ENCODE results near the gene TMEM98.
A peak's percentile ranks its signal among the peaks of the same experiment; 100 is the strongest.

The TMEM98 gene

GRCh38 chr17:32931686-32932085 is 3.7 kb downstream of the TMEM98 start:
- intact Hi-C loops (cut with DNase I; ENCODE audit: low total_unique reads), result no loop called here
- Histone ChIP-seq H3K9me3 (no peaks in the 10 kb centered on the region), H3K27me3 (no peaks in the 10 kb centered on the region), H3K36me3 (peaks cover 0 to 44% (median 21%) of the 10 kb centered on the region in 3 donors), H3K27ac (no peak overlapping the region), H3K4me3 (no peak overlapping the region), H3K4me1 (peaks cover 0 to 19% (median 9%) of the 10 kb centered on the region in 4 donors)
- TF ChIP-seq CTCF (IDR thresholded peaks at IDR 0.05), result no peak
- DNase-seq, result no peak

GRCh38 chr17:32933881-32934280 is 5.9 kb downstream of the TMEM98 start:
- Histone ChIP-seq H3K4me1 (peaks cover 0 to 15% (median 7%) of the 10 kb centered on the region in 4 donors), H3K36me3 (peaks cover 0 to 52% (median 21%) of the 10 kb centered on the region in 3 donors), H3K9me3 (no peaks in the 10 kb centered on the region), H3K27ac (no peak overlapping the region), H3K27me3 (no peaks in the 10 kb centered on the region), H3K4me3 (no peak overlapping the region)
- TF ChIP-seq CTCF (IDR thresholded peaks at IDR 0.05), result no peak
- DNase-seq, result no peak
- intact Hi-C loops (cut with DNase I; ENCODE audit: low total_unique reads), result no loop called here

- intact Hi-C loops (cut with DNase I; ENCODE audit: low total_unique reads), result no loop called here
- Histone ChIP-seq H3K4me1 (peaks cover 0 to 10% (median 6%) of the 10 kb centered on the region in 4 donors), H3K36me3 (peaks cover 9 to 67% (median 30%) of the 10 kb centered on the region in 3 donors), H3K27me3 (no peaks in the 10 kb centered on the region), H3K4me3 (no peak overlapping the region), H3K27ac (no peak overlapping the region), H3K9me3 (no peaks in the 10 kb centered on the region)
- DNase-seq, result no peak
- TF ChIP-seq CTCF (IDR thresholded peaks at IDR 0.05), result no peak
Measured at GRCh38 chr17:32935726-32936125, 7.8 kb downstream of the TMEM98 start.

- H3K36me3 ChIP-seq, result peaks cover 13 to 71% (median 36%) of the 10 kb centered on the region in 3 donors
- no peak for TF ChIP-seq CTCF (IDR thresholded peaks at IDR 0.05)
Measured at GRCh38 chr17:32936186-32936893, 8.4 kb downstream of the TMEM98 start.

GRCh38 chr17:32936894-32937500 is 9.0 kb downstream of the TMEM98 start:
- TF ChIP-seq CTCF (IDR thresholded peaks at IDR 0.05), result peak; percentile 82 to 84
- Histone ChIP-seq H3K36me3 (peaks cover 13 to 70% (median 38%) of the 10 kb centered on the region in 3 donors), H3K27ac (peak overlapping the region; percentile 14 to 38), H3K27me3 (no peaks in the 10 kb centered on the region), H3K4me1 (peaks cover 0 to 10% (median 6%) of the 10 kb centered on the region in 4 donors), H3K9me3 (no peaks in the 10 kb centered on the region), H3K4me3 (no peak overlapping the region)
- peak; percentile 71 to 75 for DNase-seq
- intact Hi-C loops (cut with DNase I; ENCODE audit: low total_unique reads), result no loop called here

More at GRCh38 chr17:32936186-32936893, 8.4 kb downstream of the TMEM98 start:
- H3K9me3 ChIP-seq, result no peaks in the 10 kb centered on the region
- peaks cover 0 to 10% (median 6%) of the 10 kb centered on the region in 4 donors for H3K4me1 ChIP-seq
- H3K27ac ChIP-seq, result no peak overlapping the region
- intact Hi-C loops (cut with DNase I; ENCODE audit: low total_unique reads), result no loop called here
- no peak for DNase-seq
- H3K27me3 ChIP-seq, result no peaks in the 10 kb centered on the region
- no peak overlapping the region for H3K4me3 ChIP-seq

Data from tibial artery (tissue), 4 donors.